ENCODE data around the gene MGAT5.

MGAT5 gene

GRCh38 chr2:134451347-134451630 is 197.4 kb downstream of the MGAT5 start:
- no peak for DNase-seq (ENCODE audit: low read depth)

GRCh38 chr2:134452042-134452733 is 198.3 kb downstream of the MGAT5 start:
- no peak for DNase-seq (ENCODE audit: low read depth)

- DNase-seq (ENCODE audit: low read depth) = no peak
These were observed 199.6 kb downstream of the MGAT5 start for GRCh38 chr2:134453476-134453875.

- DNase-seq (ENCODE audit: low read depth) = no peak
These were observed 200.1 kb downstream of the MGAT5 start for GRCh38 chr2:134453973-134454372.

GRCh38 chr2:134454426-134454825 is 200.6 kb downstream of the MGAT5 start:
- no peak for DNase-seq (ENCODE audit: low read depth)

- DNase-seq (ENCODE audit: low read depth) = no peak
These were observed 201.1 kb downstream of the MGAT5 start for GRCh38 chr2:134454931-134455330.

GRCh38 chr2:134455426-134455825 is 201.6 kb downstream of the MGAT5 start:
- no peak for DNase-seq (ENCODE audit: low read depth)

GRCh38 chr2:134457353-134457752 is 203.5 kb downstream of the MGAT5 start:
- DNase-seq (ENCODE audit: low read depth) = no peak

- no peak for DNase-seq (ENCODE audit: low read depth)
These were observed 204.0 kb downstream of the MGAT5 start for GRCh38 chr2:134457765-134458472.

- no peak for DNase-seq (ENCODE audit: low read depth)
These were observed 204.6 kb downstream of the MGAT5 start for GRCh38 chr2:134458473-134458853.

GRCh38 chr2:134458950-134459349 is 205.1 kb downstream of the MGAT5 start:
- no peak for DNase-seq (ENCODE audit: low read depth)

GRCh38 chr2:134459706-134460406 is 206.0 kb downstream of the MGAT5 start:
- DNase-seq (ENCODE audit: low read depth) = no peak

- no peak for DNase-seq (ENCODE audit: low read depth)
These were observed 206.7 kb downstream of the MGAT5 start for GRCh38 chr2:134460583-134460998.

GRCh38 chr2:134461511-134461910 is 207.6 kb downstream of the MGAT5 start:
- no peak for DNase-seq (ENCODE audit: low read depth)

- no peak for DNase-seq (ENCODE audit: low read depth)
These were observed 208.4 kb downstream of the MGAT5 start for GRCh38 chr2:134462275-134462674.

GRCh38 chr2:134462791-134463698 is 209.2 kb downstream of the MGAT5 start:
- DNase-seq (ENCODE audit: low read depth) = no peak

GRCh38 chr2:134463699-134464022 is 209.8 kb downstream of the MGAT5 start:
- no peak for DNase-seq (ENCODE audit: low read depth)

GRCh38 chr2:134465228-134466105 is 211.6 kb downstream of the MGAT5 start:
- no peak for DNase-seq (ENCODE audit: low read depth)

- DNase-seq (ENCODE audit: low read depth) = no peak
These were observed 212.3 kb downstream of the MGAT5 start for GRCh38 chr2:134466141-134466540.

- no peak for DNase-seq (ENCODE audit: low read depth)
These were observed 214.3 kb downstream of the MGAT5 start for GRCh38 chr2:134468164-134468563.

- DNase-seq (ENCODE audit: low read depth) = no peak
These were observed 214.9 kb downstream of the MGAT5 start for GRCh38 chr2:134468776-134469175.
